OCI-LY3 (cell line): Measurements from ENCODE around the gene POLE3.

Experiments
- EZH2phosphoT487 ChIP-seq: fragments of 200-600 bp; shearing (Covaris generic); IDR thresholded peaks from 2 replicates; pipeline ENCODE4 v1.6.1; 2018; ENCODE audit warnings: antibody characterized with exemption, mixed run types, low read depth
- TF ChIP-seq, protein P1 (sequence below): fragments of 200-600, 300-600 bp; sonication (generic); IDR thresholded peaks from 2 replicates; pipeline ENCODE4 v1.5.1; 2014; ENCODE audit warnings: antibody characterized with exemption, low read length, low read depth

DNA sequence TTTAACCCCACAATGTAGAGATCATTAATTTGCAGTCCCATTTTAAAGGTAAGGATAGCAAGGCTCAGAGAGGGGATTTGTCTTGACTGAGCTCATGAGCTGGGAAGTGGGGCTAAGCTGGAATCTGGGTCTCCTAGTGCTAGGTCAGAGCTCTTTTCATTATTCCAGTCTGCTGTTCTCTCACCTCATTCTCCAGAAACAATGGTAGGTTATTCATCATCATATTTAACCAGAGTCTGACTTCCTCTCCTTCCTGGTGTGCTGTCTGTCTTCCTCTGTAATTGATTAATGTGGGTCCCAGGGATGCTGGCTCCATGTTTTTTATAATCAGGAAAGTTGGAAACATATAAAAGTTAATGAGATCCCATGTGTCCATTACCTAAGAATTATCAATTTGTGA lies 20.7 kb upstream of the POLE3 start:
- TF ChIP-seq, protein P1, sequence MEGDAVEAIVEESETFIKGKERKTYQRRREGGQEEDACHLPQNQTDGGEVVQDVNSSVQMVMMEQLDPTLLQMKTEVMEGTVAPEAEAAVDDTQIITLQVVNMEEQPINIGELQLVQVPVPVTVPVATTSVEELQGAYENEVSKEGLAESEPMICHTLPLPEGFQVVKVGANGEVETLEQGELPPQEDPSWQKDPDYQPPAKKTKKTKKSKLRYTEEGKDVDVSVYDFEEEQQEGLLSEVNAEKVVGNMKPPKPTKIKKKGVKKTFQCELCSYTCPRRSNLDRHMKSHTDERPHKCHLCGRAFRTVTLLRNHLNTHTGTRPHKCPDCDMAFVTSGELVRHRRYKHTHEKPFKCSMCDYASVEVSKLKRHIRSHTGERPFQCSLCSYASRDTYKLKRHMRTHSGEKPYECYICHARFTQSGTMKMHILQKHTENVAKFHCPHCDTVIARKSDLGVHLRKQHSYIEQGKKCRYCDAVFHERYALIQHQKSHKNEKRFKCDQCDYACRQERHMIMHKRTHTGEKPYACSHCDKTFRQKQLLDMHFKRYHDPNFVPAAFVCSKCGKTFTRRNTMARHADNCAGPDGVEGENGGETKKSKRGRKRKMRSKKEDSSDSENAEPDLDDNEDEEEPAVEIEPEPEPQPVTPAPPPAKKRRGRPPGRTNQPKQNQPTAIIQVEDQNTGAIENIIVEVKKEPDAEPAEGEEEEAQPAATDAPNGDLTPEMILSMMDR, result no peak
- TF ChIP-seq EZH2phosphoT487, result no peak
